VCaP (cell line): Measurements from ENCODE around the gene PIK3C2G.

ENCODE experiments used
- H3K27ac ChIP-seq: fragments of 450-650 bp; 2 replicates; pipeline ENCODE4 v1.5.1; 2017
- CTCF ChIP-seq: fragments of 450-650 bp; conservative IDR thresholded peaks from 2 replicates; pipeline ENCODE4 v1.5.1; 2017; ENCODE audit warnings: mild to moderate bottlenecking, moderate library complexity

PIK3C2G gene

GRCh38 chr12:18467620-18468245 is 206.4 kb downstream of the PIK3C2G start:
- H3K27ac ChIP-seq, result no peak overlapping the region
- TF ChIP-seq CTCF, result no peak

GRCh38 chr12:18468246-18469075 is 207.1 kb downstream of the PIK3C2G start:
- H3K27ac ChIP-seq, result no peak overlapping the region
- no peak for TF ChIP-seq CTCF

- TF ChIP-seq CTCF, result no peak
- H3K27ac ChIP-seq, result no peak overlapping the region
These were observed 208.9 kb downstream of the PIK3C2G start for GRCh38 chr12:18470251-18470650.

DNA sequence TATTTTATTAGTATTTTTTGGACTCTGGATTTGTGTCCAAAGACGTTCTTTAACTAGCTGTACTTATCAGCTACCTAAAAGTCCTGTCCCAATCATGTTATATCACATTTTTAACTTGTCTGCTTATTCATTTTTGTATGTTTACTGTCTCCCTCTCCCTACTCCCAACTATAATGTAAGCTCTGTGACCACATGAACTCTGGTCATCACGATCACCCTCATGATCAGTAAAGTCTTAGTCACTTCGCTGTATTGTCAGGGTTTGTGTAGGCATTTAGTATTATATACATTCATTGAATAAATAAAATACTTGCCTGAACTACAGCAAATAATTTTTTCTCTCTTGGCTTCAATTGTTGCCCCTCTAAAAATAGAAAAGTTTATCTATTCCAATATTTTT is 211.0 kb downstream of the PIK3C2G start:
- TF ChIP-seq CTCF, result no peak
- no peak overlapping the region for H3K27ac ChIP-seq

GRCh38 chr12:18472806-18473205 is 211.5 kb downstream of the PIK3C2G start:
- no peak for TF ChIP-seq CTCF
- H3K27ac ChIP-seq, result no peak overlapping the region

DNA sequence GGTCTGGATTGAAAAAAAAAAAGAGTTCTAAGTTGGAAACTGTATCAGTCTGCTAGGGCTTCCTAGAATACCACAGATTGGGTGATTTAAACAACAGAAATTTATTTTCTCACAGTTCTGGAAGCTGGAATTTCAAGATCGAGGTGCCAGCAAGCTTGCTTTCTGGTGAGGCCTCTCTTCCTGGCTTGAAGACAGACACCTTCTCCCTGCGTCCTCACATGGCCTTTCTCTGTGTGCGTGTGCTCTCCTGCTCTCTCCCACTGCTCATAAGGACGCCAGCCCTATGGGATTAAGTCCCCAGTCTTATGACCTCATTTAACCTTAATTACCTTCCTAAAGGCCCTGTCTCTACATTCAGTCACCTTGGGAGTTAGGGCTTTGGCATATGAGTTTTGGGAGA is 215.5 kb downstream of the PIK3C2G start:
- no peak for TF ChIP-seq CTCF
- H3K27ac ChIP-seq, result no peak overlapping the region

DNA sequence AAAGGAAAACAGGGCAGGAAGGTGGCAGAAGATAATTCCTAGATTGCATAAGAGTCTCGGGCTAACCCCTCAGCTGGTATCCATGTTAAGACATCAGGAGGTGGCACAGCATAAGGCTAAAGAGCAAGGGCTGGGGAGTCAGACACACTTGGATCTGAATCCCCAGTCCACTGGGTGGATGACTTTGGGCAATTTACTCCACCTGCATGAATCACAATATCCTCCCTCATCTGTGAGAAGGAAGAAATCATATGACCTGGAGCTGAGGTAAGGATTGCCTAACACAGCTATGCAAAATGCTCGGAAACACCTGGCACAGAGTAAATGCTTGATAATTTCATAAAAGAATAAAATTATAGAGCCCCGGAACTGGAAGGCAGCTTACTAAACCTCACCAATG is 217.9 kb downstream of the PIK3C2G start:
- no peak overlapping the region for H3K27ac ChIP-seq
- no peak for TF ChIP-seq CTCF
